GM12878 (cell line): ENCODE data around the gene FOXL1. TPM values are rescaled to one million over a fixed set of nuclear protein-coding genes. Genes with fewer than 3 reads are reported as not detected.

Experiments used
- ATAC-seq: fragments of 200-7000 bp; cut with Tn5 transposase; 3 replicates; pipeline ENCODE4 v1.9.1; 2020; ENCODE audit warnings: mild to moderate bottlenecking, moderate library complexity
- BruUV-seq: library from RNA; stranded (reverse); fragments of 400-500 nt; replicated peaks from 2 replicates; lab custom pipeline; 2021; lab: Mats Ljungman, UMichigan
- CTCF ChIA-PET: fragments of 300-600 bp; sonication (Branson Sonifier 250); formaldehyde crosslinking; extraction: SDS; loops from one replicate; lab custom pipeline; 2021; ENCODE audit warnings: inconsistent platforms; lab: Yijun Ruan, JAX
- POLR2A ChIA-PET: fragments of 350-600 bp; formaldehyde crosslinking; extraction: SDS; loops from one replicate; lab custom pipeline; 2021; ENCODE audit warnings: inconsistent platforms; lab: Charles Lee
- RAD21 ChIA-PET: fragments of 300-600 bp; sonication (Branson Sonifier 250); formaldehyde crosslinking; loops from one replicate; lab custom pipeline; 2023; ENCODE audit warnings: antibody characterized with exemption; ENCODE audit not compliant: unreplicated experiment; lab: Charles Lee
- SMC1A ChIA-PET: fragments of 300-600 bp; sonication (Branson Sonifier 250); formaldehyde crosslinking; loops from one replicate; lab custom pipeline; 2023; ENCODE audit not compliant: unreplicated experiment, uncharacterized antibody; lab: Charles Lee
- DNase-seq: peaks from one replicate; pipeline ENCODE4 v3.0.0-alpha.2; 2011; ENCODE audit warnings: low read depth, low spot score
- FAIRE-seq: peaks from 3 replicates; lab custom pipeline; 2011; peaks lifted over from hg19 to GRCh38; lab: Jason Lieb, UNC
- H2AFZ ChIP-seq: 2 replicates; pipeline ENCODE4 v1.6.0; 2011; ENCODE audit warnings: low read depth, low read length, control low read depth; ENCODE audit not compliant: control insufficient read depth
- H3K27ac ChIP-seq: 2 replicates; pipeline ENCODE4 v1.5.1; 2011; ENCODE audit warnings: control low read depth; ENCODE audit not compliant: control insufficient read depth, insufficient read depth
- H3K27me3 ChIP-seq, 2 experiments: replicated peaks in 1 of 2; 2 replicates each; pipeline versions ENCODE4 v1.6.0 to v1.6.1; 2011; ENCODE audit warnings: low read length in 1 of 2; ENCODE audit not compliant: control insufficient read depth in 2 of 2, insufficient read depth in 2 of 2
- H3K36me3 ChIP-seq, 2 experiments: 2 replicates each; pipeline ENCODE4 v1.5.1; 2011; ENCODE audit warnings: low read length in 1 of 2; ENCODE audit not compliant: control insufficient read depth in 2 of 2, insufficient read depth in 2 of 2
- H3K4me1 ChIP-seq: 2 replicates; pipeline ENCODE4 v1.6.1; 2011; ENCODE audit warnings: mild to moderate bottlenecking, low read length, moderate library complexity, mixed read lengths; ENCODE audit not compliant: control insufficient read depth, insufficient read depth
- H3K4me2 ChIP-seq: 2 replicates; pipeline ENCODE4 v1.6.0; 2011; ENCODE audit warnings: control low read depth; ENCODE audit not compliant: control insufficient read depth, insufficient read depth
- H3K4me3 ChIP-seq: fragments of 200-600 bp; sonication (generic); 2 replicates; pipeline ENCODE4 v1.5.1; 2016
- H3K79me2 ChIP-seq: 2 replicates; pipeline ENCODE4 v1.6.0; 2011; ENCODE audit warnings: low read length; ENCODE audit not compliant: control insufficient read depth, insufficient read depth
- H3K9ac ChIP-seq: 2 replicates; pipeline ENCODE4 v1.8.0; 2011; ENCODE audit warnings: low read length, control low read depth, mixed read lengths; ENCODE audit not compliant: control insufficient read depth, insufficient read depth
- H3K9me3 ChIP-seq: replicated peaks from 3 replicates; pipeline ENCODE4 v1.5.1; 2011; ENCODE audit warnings: mild to moderate bottlenecking, low read length; ENCODE audit not compliant: control insufficient read depth, insufficient read depth
- H4K20me1 ChIP-seq: 2 replicates; pipeline ENCODE4 v1.6.0; 2011; ENCODE audit not compliant: control insufficient read depth, insufficient read depth
- BCL3 ChIP-seq: IDR thresholded peaks from 2 replicates; pipeline ENCODE4 v1.6.1; 2011; ENCODE audit warnings: borderline replicate concordance, low read depth, mild to moderate bottlenecking, moderate library complexity, low read length; ENCODE audit not compliant: insufficient read depth, poor library complexity, severe bottlenecking
- CREM ChIP-seq: IDR thresholded peaks from 2 replicates; pipeline ENCODE4 v1.6.1; 2014; ENCODE audit warnings: antibody characterized with exemption, low read depth
- EED ChIP-seq: sonication (generic); IDR thresholded peaks from 2 replicates; pipeline ENCODE4 v1.6.1; 2016; ENCODE audit warnings: antibody characterized with exemption, low read depth
- IKZF2 ChIP-seq, 2 experiments: fragments of 450-650 bp; IDR thresholded peaks; 2 replicates each; pipeline ENCODE4 v1.6.1; 2017; ENCODE audit warnings: mild to moderate bottlenecking in 2 of 2, moderate library complexity in 2 of 2
- IRF3 ChIP-seq: fragments of 450-650 bp; IDR thresholded peaks from 2 replicates; pipeline ENCODE4 v1.6.1; 2014; ENCODE audit warnings: mild to moderate bottlenecking
- MYC ChIP-seq: IDR thresholded peaks from 2 replicates; pipeline ENCODE4 v1.6.1; 2011; ENCODE audit warnings: mild to moderate bottlenecking, low read length, moderate library complexity, inconsistent platforms; ENCODE audit not compliant: insufficient read depth, insufficient replicate concordance, insufficient read length, severe bottlenecking
- NFIC ChIP-seq: IDR thresholded peaks from 2 replicates; pipeline ENCODE4 v1.6.1; 2012; ENCODE audit warnings: low read depth, mild to moderate bottlenecking, inconsistent platforms, low read length, moderate library complexity
- POLR2AphosphoS5 ChIP-seq: IDR thresholded peaks from 2 replicates; pipeline ENCODE4 v1.6.1; 2011; ENCODE audit warnings: mild to moderate bottlenecking, low read length, inconsistent platforms
- PRDM15 ChIP-seq: fragments of 450-650 bp; formaldehyde crosslinking; IDR thresholded peaks from 2 replicates; pipeline ENCODE4 v1.4.0; 2020; ENCODE audit warnings: mild to moderate bottlenecking, moderate library complexity
- RCOR1 ChIP-seq: conservative IDR thresholded peaks from 2 replicates; pipeline ENCODE4 v1.6.1; 2012; ENCODE audit warnings: low read depth, low read length, improper control_type of control experiment
- SREBF1 ChIP-seq: IDR thresholded peaks from 2 replicates; pipeline ENCODE4 v1.6.1; 2012; ENCODE audit warnings: mild to moderate bottlenecking, low read length
- ZBED1 ChIP-seq: IDR thresholded peaks from 2 replicates; pipeline ENCODE4 v1.6.1; 2016; ENCODE audit warnings: borderline replicate concordance
- ZNF24 ChIP-seq: fragments of 450-650 bp; IDR thresholded peaks from 2 replicates; pipeline ENCODE4 v1.6.1; 2017; ENCODE audit warnings: antibody characterized with exemption, mild to moderate bottlenecking
- ZNF622 ChIP-seq: fragments of 450-650 bp; IDR thresholded peaks from 2 replicates; pipeline ENCODE4 v1.6.1; 2017; ENCODE audit warnings: mild to moderate bottlenecking, inconsistent platforms
- WGBS: methylation state at CpG from one replicate; pipeline ENCODE4 v1.1.6; 2016; ENCODE audit warnings: low lambda C conversion rate; ENCODE audit not compliant: insufficient replicate concordance, insufficient coverage; ENCODE audit errors: missing lambda C conversion rate; 5-methylcytosine and 5-hydroxymethylcytosine counted together
- in situ Hi-C: fragments of 300-500 bp; cut with MboI; formaldehyde crosslinking; loops from 9 replicates; pipeline ENCODE4 v1.14.3; 2018; ENCODE audit warnings: mixed read lengths
- intact Hi-C: fragments of 100-400 bp; cut with micrococcal nuclease; formaldehyde crosslinking; loops from one replicate; pipeline ENCODE4 v1.14.2; 2022; ENCODE audit not compliant: unreplicated experiment
- polyA plus RNA-seq, 11 experiments: library from polyadenylated mRNA; depleted of rRNA in 4 of 11; unstranded in 6 of 11; stranded (reverse) in 5 of 11; fragments of >200 nt; fragmentation: Nextera tagmentation in 4 of 11; fragmentation: Illumina TruSeq in 1 of 11; extraction: Ambion mirVana in 4 of 11; extraction: Trizol in 1 of 11; gene quantifications; 1 replicate in 1 of 11; 2 replicates in 10 of 11; pipeline versions ENCODE4 v1.2.1 to v1.2.3, GENCODE V29; 2011 to 2016; ENCODE audit warnings: inconsistent platforms in 2 of 11, missing spikeins in 2 of 11, low read depth in 1 of 11
- total RNA-seq, 4 experiments: library from RNA; depleted of rRNA in 3 of 4; stranded (reverse); fragments of >200 nt in 3 of 4; fragmentation: Illumina TruSeq in 1 of 4; extraction: Trizol in 1 of 4; gene quantifications; 2 replicates each; pipeline versions ENCODE4 v1.2.1 to v1.2.3, GENCODE V29; 2013 to 2021

Gene FOXL1
- total and polyA plus RNA-seq, 10 of the 15 experiments (the other 5 are each of a cell fraction or from before 2014, with no cell fraction given) = 0.05 TPM; not detected in 9

- no peak for TF ChIP-seq POLR2AphosphoS5
- TF ChIP-seq NFIC = no peak
- no peak for TF ChIP-seq ZBED1
- TF ChIP-seq ZNF24 = no peak
- TF ChIP-seq SREBF1 = no peak
Observed at GRCh38 chr16:86568677-86569623, 9.4 kb upstream of the FOXL1 start (continued).

- SMC1A ChIA-PET = interaction anchor here (1.0 to 1.4 kb wide), 4 partner anchors 13 to 264 kb away, joined by 3 to 6 read pairs (median 4); no protein-coding TSS in a partner anchor
- in situ Hi-C loops = loop anchor here (10.0 kb wide), 1 partner anchor 305 kb away; no protein-coding TSS in a partner anchor
- no peak overlapping the region for H3K4me2 ChIP-seq
- TF ChIP-seq BCL3 (no peak), IRF3 (no peak), IKZF2 (IDR thresholded peaks at IDR 0.05) (no peak), RCOR1 (no peak), EED (no peak), MYC (no peak), PRDM15 (CRISPR knock-in tag) (no peak), ZNF622 (no peak), CREM (no peak)
- TF ChIP-seq, all 136 proteins: peak for 0
- no peak overlapping the region for H3K9ac ChIP-seq
- ChIA-PET RAD21 (no interaction called here), POLR2A (no interaction called here), CTCF (interaction anchor here (0.9 to 1.8 kb wide), 3 partner anchors 491 to 709 kb away, joined by 3 to 11 read pairs (median 3); no protein-coding TSS in a partner anchor)
- no peak for FAIRE-seq
- no peak for DNase-seq
- no peaks in the 10 kb centered on the region for H3K9me3 ChIP-seq
- H3K36me3 ChIP-seq = no peaks in the 10 kb centered on the region
- no peak overlapping the region for H3K27ac ChIP-seq
- no peaks in the 10 kb centered on the region for H3K4me1 ChIP-seq
- H4K20me1 ChIP-seq = no peaks in the 10 kb centered on the region
- intact Hi-C loops = loop anchor here (10.0 kb wide), 1 partner anchor 195 kb away; no protein-coding TSS in a partner anchor
- no peaks in the 10 kb centered on the region for H3K79me2 ChIP-seq
- BruUV-seq = no TSS peak
- H3K4me3 ChIP-seq = no peak overlapping the region
- peaks cover 7 to 15% of the 10 kb centered on the region in 2 experiments; a peak in 3 of 4 replicates for H3K27me3 ChIP-seq
- H2AFZ ChIP-seq = no peak overlapping the region
- 45% methylated on average over 13 of the region's 13 CpGs for WGBS
- ATAC-seq = no peak
Observed at GRCh38 chr16:86569701-86570447, 8.5 kb upstream of the FOXL1 start.
